DMS53 (cell line): Measurements from ENCODE around the gene CLIC5.

Source experiments
- DNase-seq: peaks from one replicate; lab custom pipeline; 2025; lab: John Stamatoyannopoulos, UW

CLIC5 gene

GRCh38 chr6:45895569-45895968 lies 120.1 kb downstream of the CLIC5 start:
- DNase-seq: no peak

- no peak for DNase-seq
These were observed 122.9 kb downstream of the CLIC5 start for GRCh38 chr6:45892696-45893245.

- DNase-seq: no peak
These were observed 123.5 kb downstream of the CLIC5 start for GRCh38 chr6:45892196-45892595.

DNA sequence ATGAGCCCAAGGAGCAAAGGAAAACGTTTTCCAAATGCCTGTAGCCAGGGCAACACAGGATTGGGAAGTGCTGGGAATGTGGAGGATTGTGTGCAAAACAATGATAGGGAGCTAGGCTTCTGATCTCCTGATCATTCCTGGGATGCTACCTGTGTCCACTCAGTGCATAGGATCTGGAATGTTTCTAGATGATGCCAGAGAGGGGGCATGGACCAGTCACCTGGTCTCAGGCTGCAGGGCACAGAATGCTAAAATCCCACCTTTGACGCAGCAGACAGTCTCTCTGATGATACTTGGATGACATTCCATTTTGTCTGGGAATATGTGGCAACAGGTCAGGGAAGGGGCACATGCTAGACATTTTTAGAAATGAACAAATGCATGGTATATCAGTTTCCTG lies 128.9 kb downstream of the CLIC5 start:
- DNase-seq: no peak

DNA sequence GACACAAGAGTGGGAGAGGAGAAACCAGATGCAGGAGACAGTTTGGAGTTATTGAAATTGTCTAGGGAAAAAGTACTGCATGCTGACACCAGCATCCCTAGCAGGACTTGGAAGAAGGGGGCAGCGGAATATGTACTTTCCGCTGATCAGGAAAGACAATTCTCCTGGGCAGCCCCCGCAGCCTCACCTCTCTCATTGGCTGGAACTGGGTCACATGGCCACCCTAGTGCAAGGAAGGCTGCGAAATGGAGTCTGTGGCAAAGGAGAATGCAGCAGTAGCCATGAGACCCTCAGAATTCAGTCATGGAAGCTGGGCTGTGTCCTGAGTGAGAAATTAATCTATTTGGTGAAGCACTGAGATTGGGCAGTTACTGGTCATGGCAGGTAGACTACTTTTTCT lies 131.3 kb downstream of the CLIC5 start:
- DNase-seq: no peak

DNA sequence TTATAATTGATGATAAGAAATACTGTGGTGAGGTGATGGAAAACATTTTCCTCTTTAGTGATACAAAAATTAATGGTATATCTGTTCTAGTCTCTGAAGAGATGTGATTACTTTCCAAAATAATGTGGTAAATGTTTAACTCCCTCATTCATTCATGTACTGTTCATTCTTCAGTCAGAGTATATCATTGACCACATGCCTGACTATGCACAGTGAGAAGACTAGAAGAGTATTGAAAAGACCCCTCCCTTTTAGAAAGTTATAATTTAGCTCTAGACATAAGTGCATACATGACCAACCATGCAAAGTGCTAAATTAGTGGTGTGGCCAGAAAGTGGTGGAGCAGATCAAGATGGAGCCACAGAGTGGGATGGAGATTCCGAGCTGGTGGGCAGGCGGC lies 133.0 kb downstream of the CLIC5 start:
- DNase-seq: no peak

DNA sequence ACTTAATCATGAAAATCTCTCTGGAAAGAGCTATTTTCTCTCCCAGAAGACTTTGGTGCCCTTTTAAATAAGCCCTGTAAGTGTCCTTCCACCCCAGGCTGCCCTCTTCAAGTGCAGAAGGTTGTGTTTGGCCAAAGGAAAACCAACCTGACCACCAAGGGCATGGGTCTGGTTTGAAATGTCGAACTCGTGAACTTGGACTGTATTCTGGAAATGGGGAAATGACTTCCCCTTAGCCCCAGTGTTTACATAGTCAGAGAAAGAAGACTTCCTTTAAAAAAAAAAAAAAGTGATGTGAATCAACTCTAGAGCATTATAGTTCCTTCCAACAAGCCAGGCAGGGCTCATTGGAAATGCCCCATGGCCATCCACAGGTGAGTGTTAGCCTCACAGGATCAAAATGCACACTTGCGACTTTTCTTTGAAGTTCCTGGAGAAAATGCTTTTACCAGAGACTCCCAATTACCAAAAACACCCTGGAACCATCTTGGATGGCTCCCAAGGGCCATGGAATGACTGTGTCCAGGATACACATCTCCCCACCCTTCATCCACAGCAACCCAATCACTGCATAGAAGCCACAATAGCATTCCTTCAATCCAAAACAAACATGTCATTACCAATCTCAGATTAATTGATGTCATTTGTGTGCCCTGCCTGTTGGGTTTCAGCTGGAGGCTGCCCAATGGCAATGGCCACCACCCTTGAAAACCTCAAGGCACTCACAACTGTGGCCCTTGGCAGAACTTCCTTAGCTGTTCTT lies 133.8 kb downstream of the CLIC5 start:
- DNase-seq: no peak

DNA sequence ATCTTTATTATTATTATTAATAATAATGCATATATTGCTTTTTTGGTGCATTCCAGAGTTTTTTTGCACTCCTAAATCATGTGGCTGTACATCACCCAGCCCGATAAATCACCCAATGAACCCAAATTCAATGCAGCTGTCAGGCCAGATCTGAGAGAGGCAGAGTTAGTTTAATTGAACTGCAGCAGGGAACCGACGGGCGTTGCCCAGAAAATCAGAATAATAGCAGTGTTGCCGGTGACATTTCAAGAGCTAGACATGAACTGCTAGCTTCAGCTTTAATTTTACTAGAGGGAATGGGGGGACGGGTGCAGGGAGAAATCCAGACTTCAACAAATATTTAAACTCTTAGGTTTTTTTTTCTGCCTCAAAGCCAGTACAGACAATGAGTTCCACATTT lies 135.0 kb downstream of the CLIC5 start:
- no peak for DNase-seq

DNA sequence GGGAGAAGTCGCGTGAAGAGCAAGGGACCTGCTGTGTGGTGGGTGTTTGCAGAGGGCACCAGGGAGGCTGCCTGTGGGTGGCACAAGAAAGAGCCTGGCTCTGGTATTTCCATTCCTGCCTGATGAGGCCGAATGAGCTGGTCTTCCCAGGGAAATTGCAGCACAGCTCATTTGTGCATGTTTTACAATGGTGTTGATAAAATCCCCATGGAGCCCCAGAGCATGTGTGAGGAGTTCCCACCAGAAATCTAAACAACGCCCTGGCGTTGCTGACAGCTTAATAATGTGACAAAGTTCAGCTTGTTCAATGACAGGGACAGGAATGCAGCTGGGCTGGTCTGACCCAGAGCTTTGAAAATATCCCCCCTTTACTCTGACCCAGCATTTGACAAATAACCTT lies 135.5 kb downstream of the CLIC5 start:
- DNase-seq: no peak

DNA sequence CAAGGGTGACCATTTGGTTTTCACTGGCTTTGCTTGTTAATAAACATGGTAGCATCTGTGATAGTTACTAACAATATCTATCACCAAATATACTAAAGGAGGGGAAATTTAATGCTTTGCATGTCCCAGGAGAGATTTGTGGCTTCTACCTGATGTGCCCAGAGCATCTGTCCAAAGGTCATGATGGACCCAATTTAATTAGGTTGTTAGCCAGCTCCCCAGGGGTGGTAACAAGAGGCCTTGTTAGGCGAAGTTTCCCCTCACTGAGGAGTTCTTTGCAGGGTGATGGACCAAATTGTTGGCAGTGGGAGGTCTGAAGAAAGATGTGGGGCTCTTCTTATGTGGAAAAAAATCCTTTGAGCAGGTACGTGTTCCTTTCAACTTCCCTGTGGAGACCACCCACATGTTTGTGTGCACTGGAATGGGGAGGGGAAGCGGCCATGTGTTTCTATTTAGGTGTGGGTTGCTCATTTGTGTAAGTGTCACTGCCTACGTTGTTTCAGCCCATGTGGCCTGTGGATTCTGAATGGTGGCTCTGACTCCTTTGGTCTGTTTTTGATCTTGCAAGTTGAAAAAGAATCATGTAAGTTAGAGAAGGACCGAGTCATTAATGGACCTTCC lies 137.6 kb downstream of the CLIC5 start:
- no peak for DNase-seq

DNA sequence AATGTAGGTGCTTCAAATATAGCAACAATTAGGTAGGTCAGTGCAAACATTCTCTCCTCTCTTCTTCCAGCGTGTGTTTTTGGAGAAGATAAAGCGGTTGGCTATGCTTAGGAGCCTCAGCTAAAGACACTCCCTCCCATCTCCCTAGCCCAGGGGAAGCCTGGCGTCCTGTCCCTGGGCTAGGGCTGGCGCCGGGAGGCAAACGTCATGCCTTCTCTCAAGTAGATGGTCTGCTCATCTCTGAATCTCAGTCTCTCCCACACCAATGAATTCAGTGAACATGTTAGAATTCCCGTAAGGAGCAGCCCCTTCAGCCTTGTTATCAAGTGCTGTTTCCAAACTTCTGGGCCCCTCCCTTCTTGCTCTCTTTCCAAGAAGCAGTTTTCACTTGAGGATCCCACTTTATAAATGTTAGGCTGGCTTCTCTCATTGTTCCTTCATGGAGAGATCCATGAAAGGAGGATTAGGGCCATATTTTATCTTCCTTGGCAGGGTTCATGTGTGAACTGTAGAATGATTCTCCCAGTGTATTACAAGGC lies 142.8 kb downstream of the CLIC5 start:
- no peak for DNase-seq

DNA sequence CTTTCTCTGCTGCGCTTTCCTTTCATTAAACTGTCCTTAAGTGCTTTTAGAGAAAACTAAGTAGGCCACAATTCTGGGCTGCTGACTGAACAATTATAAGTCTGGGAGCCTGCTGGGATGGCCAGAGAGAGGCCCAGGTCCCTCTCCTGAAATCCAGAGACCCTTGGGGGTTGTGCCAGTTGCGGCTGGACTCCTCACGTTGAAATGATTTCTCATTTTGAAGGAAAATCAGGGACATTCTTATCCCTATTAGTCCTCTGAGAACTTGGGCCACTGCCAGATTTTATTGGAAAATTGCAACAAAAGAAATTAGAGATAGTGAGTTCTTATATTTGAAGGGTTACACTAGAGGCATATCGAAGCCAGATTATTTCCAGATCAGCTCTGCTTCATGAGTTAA lies 145.1 kb downstream of the CLIC5 start:
- no peak for DNase-seq

- DNase-seq: no peak
These were observed 151.0 kb downstream of the CLIC5 start for GRCh38 chr6:45864651-45865050.

- DNase-seq: no peak
These were observed 157.0 kb downstream of the CLIC5 start for GRCh38 chr6:45858691-45859090.

GRCh38 chr6:45857827-45858226 lies 157.8 kb downstream of the CLIC5 start:
- no peak for DNase-seq

GRCh38 chr6:45855642-45856394 lies 159.8 kb downstream of the CLIC5 start:
- no peak for DNase-seq

GRCh38 chr6:45854149-45854742 lies 161.4 kb downstream of the CLIC5 start:
- DNase-seq: no peak

DNA sequence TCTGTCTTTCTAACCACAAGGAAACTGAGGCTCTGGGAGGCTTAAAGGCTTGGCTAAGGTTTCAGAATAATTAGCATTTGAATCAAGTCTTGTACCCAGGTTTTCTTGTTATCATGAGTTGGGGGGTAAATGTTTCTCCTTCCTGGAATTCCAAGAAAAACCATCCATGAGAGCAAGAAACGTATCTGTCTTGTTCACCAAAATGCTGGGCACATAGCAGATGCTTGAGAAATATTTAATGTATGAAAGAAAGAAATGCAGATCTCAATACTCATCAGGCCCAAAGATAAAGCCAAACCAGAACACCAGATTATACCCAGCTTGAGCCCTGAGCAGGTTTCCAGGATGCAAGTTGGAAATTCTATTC lies 164.6 kb downstream of the CLIC5 start:
- DNase-seq: no peak

GRCh38 chr6:45850378-45851033 lies 165.2 kb downstream of the CLIC5 start:
- DNase-seq: no peak

GRCh38 chr6:45845567-45845966 lies 170.1 kb downstream of the CLIC5 start:
- DNase-seq: no peak

DNA sequence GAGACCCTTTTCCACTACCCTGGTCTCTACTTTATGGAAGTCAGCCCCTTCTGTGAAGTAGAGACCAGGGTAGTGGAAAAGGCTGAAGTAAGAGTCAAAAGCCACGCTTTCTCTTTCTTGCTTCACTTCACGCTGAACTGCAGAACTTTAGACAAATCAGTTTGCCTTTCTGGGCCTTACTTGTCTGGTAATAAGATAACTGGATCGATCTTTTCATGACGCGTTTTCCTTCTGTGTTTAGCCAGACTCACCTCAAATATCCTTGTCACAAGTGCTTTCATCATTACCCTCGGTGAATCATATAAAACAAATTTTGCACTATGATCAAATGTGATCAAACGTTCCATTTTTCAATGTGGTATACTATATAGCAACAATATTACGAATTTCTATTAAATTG lies 170.7 kb downstream of the CLIC5 start:
- no peak for DNase-seq
